Kidney (tissue), 14 donors: ENCODE measurements around the gene GREB1. TPM values are rescaled to one million over a fixed set of nuclear protein-coding genes. Genes with fewer than 3 reads are reported as not detected.

Source experiments
- DNase-seq, 5 donors: peaks; one replicate each; pipeline ENCODE4 v3.0.0-alpha.2; 2013 to 2020
- FAIRE-seq: peaks from 2 replicates; lab custom pipeline; 2012; peaks lifted over from hg19 to GRCh38; lab: Jason Lieb, UNC
- H3K27ac ChIP-seq, 2 donors: one replicate each; pipeline ENCODE4 v1.7.0; 2013; ENCODE audit warnings: low read depth in 2 of 2, low read length in 2 of 2, inconsistent platforms in 1 of 2
- H3K27me3 ChIP-seq: one replicate; pipeline ENCODE4 v1.7.1; 2013; ENCODE audit warnings: low read length, inconsistent platforms; ENCODE audit not compliant: control insufficient read depth, insufficient read depth
- H3K36me3 ChIP-seq, 3 donors: one replicate each; pipeline versions ENCODE4 v1.7.0 to v1.7.1; 2013; ENCODE audit warnings: low read length in 3 of 3, control low read depth in 1 of 3, inconsistent platforms in 1 of 3; ENCODE audit not compliant: insufficient read depth in 3 of 3, control insufficient read depth in 2 of 3
- H3K4me1 ChIP-seq, 3 donors: one replicate each; pipeline versions ENCODE4 v1.7.0 to v1.7.1; 2013; ENCODE audit warnings: low read length in 3 of 3, inconsistent platforms in 1 of 3, low read depth in 1 of 3; ENCODE audit not compliant: control insufficient read depth in 2 of 3, insufficient read depth in 2 of 3
- H3K4me3 ChIP-seq, 3 donors: one replicate each; pipeline versions ENCODE4 v1.7.0 to v1.8.1; 2013; ENCODE audit warnings: low read length in 3 of 3, control low read depth in 1 of 3, inconsistent platforms in 1 of 3
- H3K9ac ChIP-seq, 3 donors: one replicate each; pipeline versions ENCODE4 v1.7.0 to v1.7.1; 2013; ENCODE audit warnings: low read length in 3 of 3, control low read depth in 1 of 3, inconsistent platforms in 1 of 3
- H3K9me3 ChIP-seq, 3 donors: one replicate each; pipeline versions ENCODE4 v1.7.0 to v1.7.1; 2013; ENCODE audit warnings: low read length in 3 of 3, control low read depth in 1 of 3, inconsistent platforms in 1 of 3; ENCODE audit not compliant: control insufficient read depth in 2 of 3, insufficient read depth in 1 of 3
- CTCF ChIP-seq: IDR thresholded peaks from 3 replicates; pipeline ENCODE4 v1.5.1; 2012; ENCODE audit warnings: mild to moderate bottlenecking, moderate library complexity, borderline replicate concordance; ENCODE audit not compliant: insufficient read depth; ENCODE audit errors: extremely low read depth
- intact Hi-C: fragments of 100-400 bp; cut with DNase I; formaldehyde crosslinking; loops from one replicate; pipeline ENCODE4 v1.11.1; 2022
- polyA plus RNA-seq: library from polyadenylated mRNA; stranded (reverse); fragments of 350-450 nt; fragmentation: Illumina TruSeq; extraction: RNeasy Lipid Tissue Mini Kit (QIAGEN cat#74804); gene quantifications from one replicate; pipeline ENCODE4 v1.2.3, GENCODE V29; 2014; ENCODE audit warnings: low read depth, low replicate concordance; ENCODE audit not compliant: insufficient read depth
- total RNA-seq: library from RNA; stranded (reverse); fragmentation: NEBNext Ultra II Directional; extraction: Animal tissue kit (Norgen Biotek cat#: 25700); gene quantifications from one replicate; pipeline ENCODE4 v1.2.1, GENCODE V29; 2021
- donor health status: control.
- donor health status: control.
- donor health status: control.
- donor health status: control.
- donor health status: control.
- donor health status: DM: yes; HTN: yes; CAD: no.
- donor health status: Normal renal cell carcinoma (clear cell type).

The GREB1 gene
- total and polyA plus RNA-seq, 2 donors from 2014 or later, result 0.98 to 1.8 TPM

- Histone ChIP-seq H3K9me3 (no peaks in the 10 kb centered on the region), H3K4me1 (no peaks in the 10 kb centered on the region), H3K36me3 (no peaks in the 10 kb centered on the region), H3K27ac (no peak overlapping the region), H3K4me3 (no peak overlapping the region), H3K9ac (no peak overlapping the region), H3K27me3 (no peaks in the 10 kb centered on the region)
- intact Hi-C loops, result no loop called here
- no peak for TF ChIP-seq CTCF
- FAIRE-seq (no peak), DNase-seq (no peak)
Observed at GRCh38 chr2:11515490-11515981, 18.3 kb upstream of the GREB1 start.

GRCh38 chr2:11516984-11517648 is 16.7 kb upstream of the GREB1 start:
- no peaks in the 10 kb centered on the region for H3K9me3 ChIP-seq
- FAIRE-seq (no peak), DNase-seq (no peak)
- no peak overlapping the region for H3K27ac ChIP-seq
- no peak overlapping the region for H3K4me3 ChIP-seq
- intact Hi-C loops, result no loop called here
- H3K36me3 ChIP-seq, result no peaks in the 10 kb centered on the region
- no peak for TF ChIP-seq CTCF
- H3K9ac ChIP-seq, result no peak overlapping the region
- no peaks in the 10 kb centered on the region for H3K27me3 ChIP-seq
- H3K4me1 ChIP-seq, result no peaks in the 10 kb centered on the region

- no peaks in the 10 kb centered on the region for H3K27me3 ChIP-seq
- H3K4me3 ChIP-seq, result no peak overlapping the region
- H3K4me1 ChIP-seq, result no peaks in the 10 kb centered on the region
- DNase-seq (no peak), FAIRE-seq (no peak)
- no peaks in the 10 kb centered on the region for H3K36me3 ChIP-seq
- intact Hi-C loops, result no loop called here
- no peak overlapping the region for H3K27ac ChIP-seq
- no peak for TF ChIP-seq CTCF
- H3K9me3 ChIP-seq, result no peaks in the 10 kb centered on the region
- H3K9ac ChIP-seq, result no peak overlapping the region
Observed at GRCh38 chr2:11517906-11518305, 15.9 kb upstream of the GREB1 start.
